Renal cortex interstitium (tissue), 11 donors: Measurements from ENCODE around the gene DNMBP. TPM values are rescaled to one million over a fixed set of nuclear protein-coding genes. Genes with fewer than 3 reads are reported as not detected.
"Not testable (repeated sequence)": the region's sequence is repeated elsewhere in the genome, so short reads cannot be mapped to it uniquely, and the experiment has no call there.

Source experiments
- DNase-seq, 11 donors: peaks; one replicate each; pipeline ENCODE4 v3.0.0-alpha.2; 2013; ENCODE audit warnings: low read depth in 9 of 11, low spot score in 4 of 11; ENCODE audit errors: extremely low read depth in 1 of 11
- polyA plus RNA-seq, 3 donors: library from polyadenylated mRNA; unstranded; fragments of 120-200 nt; gene quantifications; one replicate each; pipeline ENCODE4 v1.2.1, GENCODE V29; 2013; ENCODE audit not compliant: insufficient read length in 3 of 3

The DNMBP gene
- polyA plus RNA-seq, 3 donors: 31.8 to 37.6 (median 33.8) TPM

DNA sequence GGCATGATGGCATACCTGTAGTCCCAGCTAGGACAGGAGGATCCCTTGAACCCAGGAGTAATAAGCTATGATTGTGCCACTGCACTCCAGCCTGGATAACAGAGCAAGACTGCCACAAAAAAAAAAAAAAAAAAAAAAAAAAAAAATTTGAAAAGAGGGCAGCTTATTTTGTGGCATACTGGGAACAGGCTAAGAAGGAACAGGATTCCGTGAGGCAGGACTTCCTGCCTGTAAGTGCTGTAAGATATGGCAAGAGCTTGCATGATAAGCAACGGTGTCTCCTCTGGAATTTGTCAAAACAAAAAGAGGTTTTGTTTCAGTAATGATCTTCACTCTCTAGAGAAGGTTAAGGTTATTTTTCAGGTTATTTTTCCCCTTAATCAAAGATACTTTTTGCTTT, 126.2 kb downstream of the DNMBP start:
- DNase-seq: no peak

DNA sequence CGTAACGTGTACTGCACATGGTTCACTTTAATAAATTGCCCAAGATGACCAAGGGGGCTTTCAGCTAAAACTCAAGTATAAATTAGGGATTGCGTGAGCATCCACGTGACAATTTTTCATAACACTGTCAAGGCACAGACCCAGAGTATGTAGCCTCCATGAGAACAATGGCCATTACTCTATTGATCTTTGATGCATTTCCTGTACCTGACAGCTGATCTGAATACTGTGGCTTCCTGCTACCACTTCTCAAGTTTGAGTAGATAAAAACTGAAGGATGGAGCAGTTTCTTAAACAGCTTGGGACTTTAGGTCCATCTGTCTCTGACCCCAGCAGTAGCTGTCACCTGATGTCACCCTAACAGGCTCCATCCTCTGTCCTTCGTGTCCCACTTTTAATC, 128.4 kb downstream of the DNMBP start:
- no peak for DNase-seq

DNA sequence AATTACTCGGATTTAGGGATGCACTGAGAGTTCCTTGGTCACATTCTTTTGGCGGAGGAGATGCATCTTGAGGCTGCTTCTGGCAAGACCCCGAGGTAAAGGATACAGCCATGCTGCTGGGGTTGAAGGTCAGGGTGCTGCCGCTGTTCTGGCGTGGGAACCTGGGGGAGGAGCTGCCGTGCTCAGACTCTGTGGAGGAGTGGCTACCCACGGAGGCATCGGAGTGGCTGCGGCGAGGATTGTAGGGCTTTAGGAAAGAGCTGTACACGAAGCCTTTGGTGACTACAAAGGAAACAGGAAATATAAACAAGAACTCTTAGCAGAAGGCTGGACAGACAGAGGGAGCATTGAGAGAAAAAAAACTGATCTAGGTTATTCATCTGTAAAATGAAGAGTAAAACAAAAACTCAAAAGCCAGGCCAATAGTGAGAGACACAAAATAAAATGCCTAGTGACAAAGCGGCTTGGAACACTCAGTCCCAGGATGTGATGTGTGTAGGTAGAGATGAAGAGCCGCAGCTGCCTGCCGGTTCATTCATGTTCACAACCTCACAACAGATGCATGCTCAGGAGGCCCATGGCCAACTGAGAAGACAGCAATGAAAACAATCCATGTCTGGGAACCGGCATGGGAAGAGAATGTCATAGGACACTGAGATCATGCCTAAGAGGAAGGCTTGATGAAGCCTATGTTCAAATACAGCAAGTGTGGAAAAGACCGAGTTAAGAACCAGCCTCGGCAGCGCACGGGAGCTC, 129.5 kb downstream of the DNMBP start:
- DNase-seq: no peak

DNA sequence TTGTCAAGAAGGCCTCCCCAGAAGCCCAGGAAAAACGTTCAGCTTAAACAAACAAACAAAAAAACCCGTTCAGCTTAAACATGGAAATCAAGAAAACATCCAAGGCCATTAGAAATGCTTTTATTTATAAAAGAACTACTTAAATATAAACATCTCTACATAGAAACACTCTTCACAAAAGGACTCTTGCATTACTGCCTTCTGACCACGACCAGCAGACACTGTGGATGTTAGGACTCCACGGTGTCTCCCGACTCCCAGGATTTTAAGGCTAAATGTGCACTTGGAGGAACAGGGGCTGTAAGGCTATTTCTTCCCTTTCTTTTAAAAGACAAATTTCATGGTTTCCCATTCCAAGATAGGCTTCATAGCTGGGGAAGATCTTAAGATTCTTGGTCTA, 134.3 kb downstream of the DNMBP start:
- DNase-seq: no peak

DNA sequence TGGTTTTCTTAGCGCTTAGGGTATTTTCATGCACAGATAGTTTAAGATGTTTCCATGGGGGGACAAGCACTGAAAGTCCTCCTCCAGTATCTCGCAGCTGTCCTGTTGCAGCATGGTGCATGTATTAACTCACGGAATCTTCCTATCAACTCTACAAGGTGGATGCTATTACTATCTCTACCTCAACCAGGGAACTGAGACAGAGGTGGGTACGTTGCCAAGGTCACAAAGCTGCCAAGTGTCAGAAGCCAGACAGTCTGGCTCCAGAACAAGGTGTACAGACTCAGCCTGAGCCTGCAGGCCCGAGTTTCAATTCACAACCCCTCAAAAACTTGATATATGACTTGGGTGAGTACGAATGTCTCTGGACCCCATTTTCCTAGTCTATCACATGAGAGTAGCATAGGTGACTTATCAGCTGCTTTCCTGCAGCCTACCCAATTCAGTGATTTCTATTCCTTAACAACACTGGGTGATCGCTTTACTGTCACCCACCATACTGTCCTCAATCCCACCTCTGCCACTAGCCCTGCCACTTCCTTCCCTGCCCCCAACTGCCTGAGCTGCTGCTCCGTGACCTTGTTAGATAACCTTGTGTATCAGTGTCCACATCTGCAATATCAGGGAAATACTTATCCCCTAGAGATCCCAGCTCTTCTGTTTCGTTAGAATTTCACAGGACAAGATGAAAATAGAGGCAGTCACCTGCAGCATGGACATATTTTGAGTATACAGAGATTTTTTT, 135.2 kb downstream of the DNMBP start:
- DNase-seq: no peak

DNA sequence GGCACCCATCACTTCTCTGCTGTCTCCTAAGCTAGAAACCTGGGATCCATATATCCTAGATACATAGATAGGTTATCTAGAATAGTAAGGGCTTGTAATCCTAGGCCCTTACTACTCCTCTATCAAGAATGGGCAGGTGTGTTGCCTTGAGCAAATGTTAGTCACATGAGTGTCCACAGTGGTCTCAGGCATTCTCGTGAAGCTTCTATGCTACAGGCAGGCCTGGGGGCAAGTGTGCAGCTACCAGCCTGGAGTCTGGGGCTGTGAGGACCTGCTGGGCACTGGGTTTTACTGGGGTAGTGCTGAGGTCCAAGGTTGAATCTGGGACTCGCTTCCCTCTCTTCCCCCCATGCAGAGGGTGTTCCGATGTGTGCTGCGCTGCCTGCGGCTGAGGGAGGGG, 135.9 kb downstream of the DNMBP start:
- DNase-seq: no peak

DNA sequence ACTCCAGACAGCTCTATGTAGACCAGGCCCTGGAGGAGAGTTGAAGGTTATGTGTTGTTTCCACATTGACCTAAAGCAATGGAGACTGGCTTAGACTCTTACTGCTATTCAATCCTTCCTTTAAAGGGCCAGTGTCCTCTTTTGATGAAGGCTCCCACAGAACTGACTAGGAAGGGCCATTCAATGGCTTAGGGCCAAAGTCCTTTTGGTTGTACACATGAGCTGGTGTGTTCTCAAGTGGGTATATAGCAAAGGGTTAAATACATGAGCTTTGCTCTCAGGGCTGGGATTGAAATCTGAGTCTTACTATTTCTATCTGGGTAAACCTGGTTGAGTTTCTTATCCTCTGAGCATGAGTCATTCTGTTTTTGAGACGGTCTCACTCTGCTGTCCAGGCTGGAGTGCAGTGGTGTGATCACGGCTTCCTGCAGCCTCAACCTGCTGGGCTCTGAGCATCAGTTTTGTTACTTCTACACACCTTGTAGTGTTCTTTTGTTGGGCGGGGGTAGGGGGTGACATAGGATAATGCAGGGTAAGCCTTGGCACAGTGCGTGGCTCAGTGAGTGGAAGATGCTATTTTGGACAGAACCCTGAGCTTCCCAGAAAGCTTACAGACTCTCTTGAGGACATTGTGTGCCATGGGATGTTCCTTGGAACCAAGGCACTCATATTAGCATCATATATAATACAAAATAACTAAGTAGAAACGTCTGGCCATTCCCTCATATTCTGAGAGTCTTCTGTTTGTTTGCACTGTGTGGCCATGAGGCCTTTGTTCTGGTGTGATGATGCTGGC, 137.2 kb downstream of the DNMBP start:
- DNase-seq: no peak

DNA sequence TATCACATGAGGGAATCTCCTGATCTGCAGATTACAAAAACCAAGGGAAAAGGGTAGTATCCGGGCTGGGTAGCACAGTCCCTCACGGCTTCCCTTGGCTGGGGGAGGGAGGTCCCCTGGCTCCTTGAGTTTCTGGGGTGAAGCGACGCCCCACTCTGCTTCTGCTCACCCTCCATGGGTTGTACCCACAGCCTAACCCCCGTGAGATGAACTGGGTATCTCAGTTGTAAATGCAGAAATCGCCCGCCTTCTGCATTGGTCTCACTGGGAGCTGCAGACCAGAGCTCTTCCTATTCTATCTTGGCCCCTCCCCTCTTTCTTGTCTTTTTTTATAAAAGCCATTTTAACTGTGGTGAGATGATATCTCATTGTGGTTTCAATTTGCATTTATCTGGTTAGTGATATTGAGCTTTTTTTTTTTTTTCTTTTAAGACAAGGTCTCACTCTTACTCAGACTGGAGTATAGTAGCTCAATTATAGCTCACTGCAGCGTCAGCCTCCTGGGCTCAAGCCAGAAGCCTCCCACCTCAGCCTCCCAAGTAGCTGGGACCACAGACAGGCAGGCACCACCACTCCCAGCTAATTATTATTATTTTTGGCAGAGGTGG, 139.5 kb downstream of the DNMBP start:
- DNase-seq: no peak

DNA sequence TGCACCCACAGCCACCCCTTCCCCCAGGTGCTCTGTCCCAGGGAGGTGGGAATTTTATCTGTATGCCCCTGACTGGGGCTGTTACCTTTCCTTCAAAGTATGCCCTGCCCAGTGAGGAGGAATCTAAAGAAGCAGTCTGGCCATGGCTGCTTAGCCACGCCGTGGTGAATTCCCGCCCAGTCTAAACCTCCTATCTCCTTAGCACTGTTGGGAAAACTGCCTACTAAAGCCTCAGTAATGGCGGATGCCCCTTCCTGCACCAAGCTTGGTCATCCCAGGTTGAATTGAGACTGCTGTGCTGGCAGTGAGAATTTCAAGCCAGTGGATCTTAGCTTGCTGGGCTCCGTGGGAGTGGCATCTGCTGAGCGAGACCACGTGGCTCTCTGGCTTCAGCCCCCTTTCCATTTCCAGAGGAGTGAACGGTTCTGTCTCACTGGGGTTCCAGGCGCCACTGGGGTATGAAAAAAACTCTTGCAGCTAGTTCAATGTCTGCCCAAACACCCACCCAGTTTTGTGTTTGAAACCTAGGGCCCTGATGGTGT, 140.1 kb downstream of the DNMBP start:
- no peak for DNase-seq

DNA sequence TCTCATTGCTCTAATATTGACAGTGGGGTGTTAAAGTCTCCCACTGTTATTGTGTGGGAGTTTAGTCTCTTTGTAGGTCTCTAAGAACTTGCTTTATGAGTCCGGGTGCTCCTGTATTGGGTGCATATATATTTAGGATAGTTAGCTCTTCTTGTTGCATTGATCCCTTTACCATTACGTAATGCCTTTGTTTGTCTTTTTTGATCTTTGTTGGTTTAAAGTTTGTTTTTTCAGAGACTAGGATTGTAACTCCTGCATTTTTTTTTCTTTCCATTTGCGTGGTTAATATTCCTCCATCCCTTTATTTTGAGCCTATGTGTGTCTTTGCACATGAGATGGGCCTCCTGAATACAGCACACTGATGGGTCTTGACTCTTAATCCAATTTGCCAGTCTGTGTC, 142.5 kb downstream of the DNMBP start:
- not testable (repeated sequence) for DNase-seq

DNA sequence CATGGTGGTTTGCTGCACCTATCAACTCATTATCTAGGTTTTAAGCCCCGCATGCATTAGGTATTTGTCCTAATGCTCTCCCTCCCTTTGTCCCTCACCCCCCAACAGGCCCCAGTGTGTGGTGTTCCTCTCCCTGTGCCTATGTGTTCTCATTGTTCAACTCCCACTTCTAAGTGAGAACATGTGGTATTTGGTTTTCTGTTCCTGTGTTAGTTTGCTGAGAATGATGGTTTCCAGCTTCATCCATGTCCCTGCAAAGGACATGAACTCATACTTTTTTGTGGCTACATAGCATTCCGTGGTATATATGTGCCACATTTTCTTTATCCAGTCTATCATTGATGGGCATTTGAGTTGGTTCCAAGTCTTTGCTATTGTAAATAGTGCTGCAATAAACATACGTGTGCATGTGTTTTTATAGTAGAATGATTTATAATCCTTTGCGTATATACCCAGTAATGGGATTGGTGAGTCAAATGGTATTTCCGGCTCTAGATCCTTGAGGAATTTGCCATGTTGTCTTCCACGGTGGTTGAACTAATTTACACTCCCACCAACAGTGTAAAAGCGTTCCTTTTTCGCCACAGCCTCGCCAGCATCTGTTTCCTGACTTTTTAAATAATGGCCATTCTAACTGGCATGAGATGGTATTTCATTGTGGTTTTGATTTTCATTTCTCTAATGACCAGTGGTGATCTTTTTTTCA, 146.1 kb downstream of the DNMBP start:
- DNase-seq: not testable (repeated sequence)

DNA sequence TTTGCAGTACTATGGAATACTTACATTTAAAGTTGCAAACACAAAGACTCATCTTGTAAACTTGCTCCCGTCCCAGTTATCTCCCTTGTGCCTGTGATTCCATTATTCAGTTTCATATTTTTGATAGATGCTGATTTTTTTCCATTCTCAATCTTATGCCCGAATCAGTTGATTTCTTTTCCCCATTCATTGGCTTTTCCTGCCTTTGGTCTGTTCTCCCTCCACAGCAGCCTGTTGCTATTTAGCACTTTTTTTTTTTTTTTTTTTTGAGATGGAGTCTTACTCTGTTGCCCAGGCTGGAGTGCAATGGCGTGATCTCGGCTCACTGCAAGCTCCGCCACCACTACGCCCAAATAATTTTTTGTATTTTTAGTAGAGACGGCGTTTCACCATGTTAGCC, 149.3 kb downstream of the DNMBP start:
- DNase-seq: no peak

DNA sequence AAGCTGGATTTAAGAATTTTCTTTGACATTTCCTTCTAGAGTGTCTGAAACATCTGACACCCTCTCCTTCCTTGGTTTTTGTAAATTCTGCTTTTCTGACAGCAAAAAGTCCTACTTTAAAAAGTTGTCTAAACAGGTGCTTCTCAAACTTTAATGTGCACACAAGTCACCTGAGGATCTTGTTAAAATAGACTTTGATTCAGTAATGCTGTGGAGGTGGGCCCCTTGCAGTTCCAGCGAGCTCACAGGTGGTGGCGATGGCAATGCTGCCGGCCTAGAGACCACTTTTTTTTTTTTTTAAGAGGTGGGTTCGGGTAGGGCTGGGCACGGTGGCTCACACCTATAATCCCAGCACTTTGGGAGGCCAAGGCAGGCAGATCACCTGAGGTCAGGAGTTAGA, 150.2 kb downstream of the DNMBP start:
- DNase-seq: no peak

DNA sequence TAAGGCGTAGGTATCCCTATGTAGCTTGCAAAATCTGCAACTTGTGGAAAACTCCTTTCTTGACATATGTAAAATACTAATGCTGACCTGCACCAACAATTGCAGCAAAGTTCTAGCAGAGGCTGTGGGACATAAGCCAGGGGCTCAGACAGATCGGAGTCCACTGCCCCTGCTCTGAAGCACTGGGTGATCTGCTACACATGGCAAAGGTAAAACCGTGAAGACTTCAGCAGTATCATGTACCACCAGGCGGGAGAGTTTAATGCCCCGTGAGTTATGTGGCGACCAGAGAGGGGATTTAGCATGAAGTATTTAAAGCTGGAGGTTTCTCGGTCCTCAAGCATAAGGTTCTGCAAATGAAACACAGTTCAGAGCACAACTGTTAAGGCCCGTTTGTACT, 150.9 kb downstream of the DNMBP start:
- DNase-seq: peak in 1 of 11 donors; percentile 25

DNA sequence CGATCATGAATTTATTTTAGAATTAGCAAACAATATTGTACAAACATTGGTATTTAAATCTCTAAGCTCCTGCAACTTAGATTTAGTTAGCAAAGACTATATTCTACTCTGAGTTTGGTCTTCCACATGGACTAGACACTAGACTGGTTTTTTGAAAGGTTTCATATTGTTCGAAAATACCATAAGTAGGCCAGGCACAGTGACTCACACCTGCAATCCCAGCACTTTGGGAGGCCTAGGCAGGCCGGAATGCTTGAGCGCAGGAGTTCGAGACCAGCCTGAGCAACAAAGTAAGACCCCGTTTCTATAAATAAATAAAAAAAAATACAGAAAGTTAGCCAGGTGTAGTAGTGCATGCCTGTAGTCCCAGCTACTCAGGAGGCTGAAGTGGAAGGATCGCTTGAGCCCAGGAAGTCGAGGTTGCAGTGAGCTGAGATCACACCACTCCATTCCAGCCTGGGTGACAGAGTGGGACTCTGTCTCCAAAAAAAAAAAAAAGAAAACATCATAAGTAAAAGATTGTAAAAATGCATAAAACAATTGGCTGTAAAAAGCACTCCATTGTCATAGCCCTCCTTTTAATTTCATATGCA, 154.2 kb downstream of the DNMBP start:
- no peak for DNase-seq

DNA sequence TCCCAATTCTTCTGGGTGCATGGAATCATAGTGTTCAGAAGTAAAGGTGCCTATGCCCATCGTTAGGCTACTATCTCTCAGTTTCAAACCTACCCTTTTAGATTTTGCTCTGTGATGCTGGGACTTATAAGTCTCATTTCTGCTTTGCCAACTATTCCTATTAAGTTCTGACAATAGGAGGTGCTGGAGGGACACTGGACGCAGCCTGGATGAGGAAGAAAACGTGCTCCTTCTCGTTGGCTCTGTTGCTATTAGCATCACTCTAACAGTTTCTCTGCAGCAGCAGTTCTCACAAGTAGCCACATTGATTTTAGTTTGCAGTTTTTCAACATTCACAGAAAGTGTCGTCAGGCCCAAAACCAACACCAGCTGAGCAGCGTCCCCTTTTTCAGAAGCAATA, 154.9 kb downstream of the DNMBP start:
- DNase-seq: peak in 7 of 11 donors; percentile 33 to 49 (median 41)

DNA sequence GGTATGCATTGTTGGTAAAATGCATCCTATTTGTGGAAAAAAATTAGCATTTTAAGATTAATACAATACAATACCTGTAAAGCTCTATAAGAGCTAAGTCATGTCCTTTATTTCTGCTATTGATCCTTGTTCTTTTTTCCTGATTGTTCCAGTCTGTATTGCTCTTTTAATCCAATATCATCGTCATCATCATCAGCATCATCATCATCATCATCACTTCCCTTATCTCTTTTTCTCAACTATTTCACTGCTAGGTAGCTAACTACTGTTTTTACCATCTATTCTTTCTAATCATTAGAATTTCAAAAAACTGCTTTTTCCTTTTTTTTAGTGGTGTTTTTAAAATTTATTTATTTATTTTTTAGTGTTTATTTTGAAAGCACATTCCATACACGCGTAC, 156.1 kb downstream of the DNMBP start:
- DNase-seq: no peak

DNA sequence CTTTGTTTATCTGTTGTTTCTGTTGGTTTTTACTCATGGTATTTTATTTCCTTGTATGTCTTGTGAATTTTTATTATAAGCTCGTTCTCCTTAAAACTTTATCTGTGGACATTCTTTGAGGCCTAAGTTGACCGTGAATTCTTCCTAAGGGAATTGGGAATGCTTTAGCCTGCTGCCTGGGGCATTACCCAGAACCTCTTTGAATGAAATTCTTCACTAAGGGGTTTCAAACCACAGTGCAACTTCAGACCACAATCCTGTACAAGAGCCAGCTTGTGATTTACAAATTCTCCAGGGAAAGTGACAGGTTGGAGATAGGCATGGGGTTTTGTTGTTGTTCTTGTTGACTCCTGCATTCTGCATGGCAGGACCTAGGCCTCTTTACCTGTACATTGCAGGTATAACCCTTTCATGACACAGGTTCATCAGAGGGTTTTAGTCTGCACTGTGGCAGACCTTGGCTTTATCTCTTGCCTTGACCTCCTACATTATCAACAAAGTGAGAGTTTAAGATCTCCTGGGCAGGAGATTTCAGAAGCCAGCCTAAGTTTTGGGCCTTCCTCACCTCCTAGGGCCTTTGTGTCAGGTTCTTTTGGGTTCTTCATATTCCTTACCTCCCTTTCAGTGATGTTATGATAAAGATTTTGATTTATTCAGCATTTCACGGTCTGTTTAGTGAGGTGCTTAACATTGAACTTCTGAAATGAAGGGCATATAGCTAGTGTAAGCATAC, 157.1 kb downstream of the DNMBP start:
- no peak for DNase-seq
